H1 (cell line): ENCODE data around the gene SLC19A1. TPM values are rescaled to one million over a fixed set of nuclear protein-coding genes. Genes with fewer than 3 reads are reported as not detected.
A peak's percentile ranks its signal among the peaks of the same experiment; 100 is the strongest.

Experiments
- CTCF ChIA-PET: fragments of 300-600 bp; sonication (Branson Sonifier 250); formaldehyde crosslinking; loops from one replicate; lab custom pipeline; 2021; ENCODE audit not compliant: partially characterized antibody; lab: Charles Lee
- POLR2A ChIA-PET: fragments of 300-600 bp; sonication (Branson Sonifier 250); formaldehyde crosslinking; loops from one replicate; lab custom pipeline; 2021; ENCODE audit warnings: inconsistent platforms; ENCODE audit not compliant: partially characterized antibody; lab: Charles Lee
- DNase-seq, 2 experiments: peaks; one replicate each; pipeline versions ENCODE4 v3.0.0 to v3.0.0-alpha.2; 2010 to 2022; ENCODE audit warnings: low spot score in 2 of 2, low read depth in 1 of 2, mixed read lengths in 1 of 2
- FAIRE-seq: peaks from 2 replicates; lab custom pipeline; 2011; peaks lifted over from hg19 to GRCh38; lab: Jason Lieb, UNC
- H2AFZ ChIP-seq: 2 replicates; pipeline ENCODE4 v1.8.1; 2012; ENCODE audit warnings: low read length, inconsistent platforms
- H2AK5ac ChIP-seq: 2 replicates; pipeline ENCODE4 v1.6.1; 2013; ENCODE audit warnings: low read depth, low read length
- H2BK120ac ChIP-seq: replicated peaks from 2 replicates; pipeline ENCODE3; 2013; ENCODE audit warnings: low read depth, low read length, inconsistent platforms
- H2BK12ac ChIP-seq: 2 replicates; pipeline ENCODE4 v1.6.1; 2013; ENCODE audit warnings: low read depth, low read length
- H2BK15ac ChIP-seq: 2 replicates; pipeline ENCODE4 v1.6.1; 2013; ENCODE audit warnings: low read length
- H2BK20ac ChIP-seq: 2 replicates; pipeline ENCODE4 v1.6.1; 2013; ENCODE audit warnings: low read length
- H2BK5ac ChIP-seq: 2 replicates; pipeline ENCODE4 v1.6.1; 2013; ENCODE audit warnings: low read depth, low read length
- H3K14ac ChIP-seq: 2 replicates; pipeline ENCODE4 v1.6.1; 2013; ENCODE audit warnings: inconsistent platforms; ENCODE audit not compliant: insufficient read length
- H3K18ac ChIP-seq: 2 replicates; pipeline ENCODE4 v1.6.1; 2013; ENCODE audit warnings: low read length; ENCODE audit errors: extremely low read depth
- H3K23ac ChIP-seq: 2 replicates; pipeline ENCODE4 v1.6.1; 2013; ENCODE audit warnings: inconsistent platforms; ENCODE audit not compliant: insufficient read length
- H3K23me2 ChIP-seq: 2 replicates; pipeline ENCODE4 v1.6.1; 2013; ENCODE audit warnings: low read depth, low read length
- H3K27ac ChIP-seq: 2 replicates; pipeline ENCODE4 v1.6.1; 2011; ENCODE audit warnings: low read depth, low read length, inconsistent platforms
- H3K27me3 ChIP-seq, 4 experiments: replicated peaks in 1 of 4; 1 replicate in 1 of 4; 2 replicates in 3 of 4; pipeline versions ENCODE4 v1.6.1 to v1.8.1; 2011 to 2013; ENCODE audit warnings: low read length in 3 of 4, mild to moderate bottlenecking in 3 of 4, inconsistent platforms in 2 of 4, mixed read lengths in 2 of 4, moderate library complexity in 1 of 4; ENCODE audit not compliant: control insufficient read depth in 3 of 4, insufficient read depth in 3 of 4; ENCODE audit errors: extremely low read depth in 1 of 4
- H3K36me3 ChIP-seq, 4 experiments: 2 replicates each; pipeline versions ENCODE4 v1.6.1 to v1.8.1; 2011 to 2013; ENCODE audit warnings: mild to moderate bottlenecking in 4 of 4, low read length in 3 of 4, moderate library complexity in 2 of 4, control low read depth in 1 of 4, inconsistent platforms in 1 of 4; ENCODE audit not compliant: insufficient read depth in 4 of 4, control insufficient read depth in 2 of 4
- H3K4ac ChIP-seq: replicated peaks from 2 replicates; pipeline ENCODE3; 2013; ENCODE audit warnings: low read length, low read depth, mixed read lengths, inconsistent platforms; ENCODE audit not compliant: insufficient read length
- H3K4me1 ChIP-seq, 4 experiments: replicated peaks in 1 of 4; 1 replicate in 1 of 4; 2 replicates in 3 of 4; pipeline versions ENCODE4 v1.6.1 to v1.8.1; 2011 to 2013; ENCODE audit warnings: low read length in 3 of 4, inconsistent platforms in 2 of 4, mixed read lengths in 1 of 4; ENCODE audit not compliant: insufficient read depth in 4 of 4, control insufficient read depth in 3 of 4
- H3K4me2 ChIP-seq, 2 experiments: 2 replicates each; pipeline versions ENCODE4 v1.6.1 to v1.8.1; 2011 to 2013; ENCODE audit warnings: low read depth in 2 of 2, low read length in 2 of 2, control low read depth in 1 of 2, inconsistent platforms in 1 of 2, mild to moderate bottlenecking in 1 of 2; ENCODE audit not compliant: insufficient read depth in 1 of 2
- H3K4me3 ChIP-seq, 4 experiments: fragments of 200-600, 300-600 bp in 1 of 4; sonication (generic), shearing (Covaris generic), sonication (Bioruptor Twin) in 1 of 4; 2 replicates each; pipeline versions ENCODE4 v1.5.1 to v1.8.1; 2011 to 2016; ENCODE audit warnings: low read length in 4 of 4, low read depth in 3 of 4, control low read depth in 2 of 4, inconsistent platforms in 2 of 4, mild to moderate bottlenecking in 2 of 4, mixed read lengths in 1 of 4, moderate library complexity in 1 of 4; ENCODE audit not compliant: insufficient read depth in 2 of 4; ENCODE audit errors: extremely low read depth in 1 of 4
- H3K56ac ChIP-seq: replicated peaks from 2 replicates; pipeline ENCODE3; 2013; ENCODE audit warnings: low read depth, mild to moderate bottlenecking, mixed read lengths, low read length, inconsistent platforms; ENCODE audit not compliant: insufficient read length
- H3K79me1 ChIP-seq: 2 replicates; pipeline ENCODE4 v1.6.1; 2013; ENCODE audit warnings: low read depth, low read length, control low read depth
- H3K79me2 ChIP-seq, 2 experiments: 2 replicates each; pipeline versions ENCODE4 v1.6.1 to v1.8.1; 2012 to 2013; ENCODE audit warnings: low read length in 2 of 2, mild to moderate bottlenecking in 2 of 2, inconsistent platforms in 1 of 2; ENCODE audit not compliant: insufficient read depth in 2 of 2, control insufficient read depth in 1 of 2
- H3K9ac ChIP-seq, 4 experiments: replicated peaks in 1 of 4; 1 replicate in 1 of 4; 2 replicates in 3 of 4; pipeline versions ENCODE4 v1.6.1 to v1.8.1; 2011 to 2013; ENCODE audit warnings: low read depth in 3 of 4, low read length in 3 of 4, control low read depth in 2 of 4, mild to moderate bottlenecking in 2 of 4, moderate library complexity in 2 of 4, inconsistent platforms in 1 of 4; ENCODE audit errors: extremely low read depth in 1 of 4
- H3K9me3 ChIP-seq, 2 experiments: 2 replicates each; pipeline versions ENCODE4 v1.6.1 to v1.8.1; 2012 to 2013; ENCODE audit warnings: mild to moderate bottlenecking in 2 of 2, moderate library complexity in 2 of 2, control low read depth in 1 of 2, inconsistent platforms in 1 of 2, low read depth in 1 of 2, low read length in 1 of 2, mixed read lengths in 1 of 2; ENCODE audit not compliant: insufficient read depth in 2 of 2
- H4K20me1 ChIP-seq, 2 experiments: replicated peaks in 1 of 2; 2 replicates each; pipeline versions ENCODE3 to v1.8.1; 2011 to 2013; ENCODE audit warnings: inconsistent platforms in 2 of 2, low read length in 2 of 2, mild to moderate bottlenecking in 1 of 2; ENCODE audit not compliant: insufficient read depth in 2 of 2, control insufficient read depth in 1 of 2
- H4K5ac ChIP-seq: 2 replicates; pipeline ENCODE4 v1.6.1; 2013; ENCODE audit warnings: low read length, low read depth, mixed read lengths, inconsistent platforms; ENCODE audit not compliant: insufficient read length
- H4K8ac ChIP-seq: 2 replicates; pipeline ENCODE4 v1.8.0; 2013; ENCODE audit warnings: mild to moderate bottlenecking, moderate library complexity, low read length, inconsistent platforms; ENCODE audit not compliant: insufficient read depth; ENCODE audit errors: extremely low read depth
- H4K91ac ChIP-seq: replicated peaks from 2 replicates; pipeline ENCODE3; 2013; ENCODE audit warnings: low read length, mixed read lengths, inconsistent platforms; ENCODE audit not compliant: insufficient read length
- CHD1 ChIP-seq: IDR thresholded peaks from 2 replicates; pipeline ENCODE4 v1.6.1; 2012; ENCODE audit warnings: low read depth, low read length, improper control_type of control experiment
- FOSL1 ChIP-seq: IDR thresholded peaks from 2 replicates; pipeline ENCODE4 v1.6.1; 2011; ENCODE audit warnings: mild to moderate bottlenecking, low read depth, low read length, moderate library complexity; ENCODE audit not compliant: insufficient read depth
- KDM1A ChIP-seq: fragments of 200-600, 300-600 bp; sonication (generic); IDR thresholded peaks from 2 replicates; pipeline ENCODE4 v1.7.1; 2016; ENCODE audit warnings: mild to moderate bottlenecking, low read length, borderline replicate concordance
- WGBS, 2 experiments: shearing (Covaris generic) in 1 of 2; methylation state at CpG; one replicate each; pipeline versions ENCODE4 v1.1.6 to v1.1.7; 2013 to 2015; ENCODE audit warnings: low lambda C conversion rate in 2 of 2, mixed read lengths in 2 of 2, inconsistent platforms in 1 of 2, low coverage in 1 of 2, missing lambda C conversion rate in 1 of 2; ENCODE audit not compliant: insufficient replicate concordance in 2 of 2, insufficient coverage in 1 of 2, insufficient read length in 1 of 2; ENCODE audit errors: extremely low coverage in 1 of 2, missing lambda C conversion rate in 1 of 2; 5-methylcytosine and 5-hydroxymethylcytosine counted together
- polyA plus RNA-seq, 7 experiments: library from polyadenylated mRNA; depleted of rRNA in 3 of 7; stranded (reverse) in 5 of 7; unstranded in 2 of 7; fragments of >200 nt in 5 of 7; fragments of 200-250 nt in 2 of 7; gene quantifications; 1 replicate in 5 of 7; 2 replicates in 1 of 7; 4 replicates in 1 of 7; pipeline versions ENCODE4 v1.2.1 to v1.2.3, GENCODE V29; 2011 to 2013; ENCODE audit warnings: missing spikeins in 2 of 7, mixed read lengths in 2 of 7
- total RNA-seq: library from RNA; stranded (reverse); fragmentation: NEBNext Ultra II Directional; extraction: Animal tissue kit (Norgen Biotek cat#: 25700); gene quantifications from 2 replicates; pipeline ENCODE4 v1.2.1, GENCODE V29; 2021

SLC19A1 gene
- total and polyA plus RNA-seq, 2 of the 8 experiments (the other 6 are each of a cell fraction or from before 2014, with no cell fraction given), result 31.6 to 43.8 TPM

- Histone ChIP-seq H3K4me1 (no peaks in the 10 kb centered on the region), H3K14ac (no peak overlapping the region), H3K79me1 (no peaks in the 10 kb centered on the region), H3K9ac (no peak overlapping the region), H3K56ac (no peak overlapping the region), H3K36me3 (peaks cover 9 to 43% (median 14%) of the 10 kb centered on the region in 4 experiments), H2BK15ac (no peak overlapping the region), H3K23me2 (peaks cover 11% of the 10 kb centered on the region; the same call in 1 of the 2 replicates), H4K20me1 (peaks cover 2 to 7% of the 10 kb centered on the region in 2 experiments)
- POLR2A ChIA-PET, result interaction anchor here (0.9 to 1.8 kb wide), 5 partner anchors 10 to 22 kb away, joined by 3 to 5 read pairs (median 4); no protein-coding TSS in a partner anchor
- TF ChIP-seq KDM1A (no peak), CHD1 (no peak), FOSL1 (no peak)
- TF ChIP-seq, all 59 proteins: peak for 0
- no peak overlapping the region for H3K27ac ChIP-seq
- H2AFZ ChIP-seq, result no peak overlapping the region
- H4K91ac ChIP-seq, result no peak overlapping the region
- H4K5ac ChIP-seq, result no peak overlapping the region
- no peak overlapping the region for H2AK5ac ChIP-seq
- H2BK120ac ChIP-seq, result no peak overlapping the region
- no peaks in the 10 kb centered on the region for H3K27me3 ChIP-seq
- FAIRE-seq (no peak), DNase-seq (no peak)
- no peak overlapping the region for H2BK20ac ChIP-seq
- CTCF ChIA-PET, result no interaction called here
- no peak overlapping the region for H3K4me3 ChIP-seq
- no peak overlapping the region for H3K23ac ChIP-seq
- no peaks in the 10 kb centered on the region for H3K9me3 ChIP-seq
- 87% methylated on average over 5 of the region's 13 CpGs; no CpG with 5 or more reads in 1 of the 2 experiments for WGBS, 2 experiments
- H3K4me2 ChIP-seq, result no peak overlapping the region
- H2BK5ac ChIP-seq, result no peak overlapping the region
- H3K4ac ChIP-seq, result no peak overlapping the region
- no peak overlapping the region for H2BK12ac ChIP-seq
- no peak overlapping the region for H3K18ac ChIP-seq
- no peaks in the 10 kb centered on the region for H3K79me2 ChIP-seq
- H4K8ac ChIP-seq, result peak overlapping the region; percentile 14; the same call in 1 of the 2 replicates
Observed at GRCh38 chr21:45502006-45502345, 40.3 kb downstream of the SLC19A1 start.
